ENCODE measurements around the gene DRC7. TPM values are rescaled to one million over a fixed set of nuclear protein-coding genes. Genes with fewer than 3 reads are reported as not detected.

The DRC7 gene
- polyA plus RNA-seq, 1 donor (not counting 4 experiments of a cell fraction or from before 2014, with no cell fraction given), result not detected

- TF ChIP-seq CTCF (optimal IDR thresholded peaks at IDR 0.05 in 1 of 3, IDR thresholded peaks at IDR 0.05 in 1 of 3, conservative IDR thresholded peaks at IDR 0.05 in 1 of 3; ENCODE audit: extremely low read depth in 1 of 3, insufficient read depth in 2 of 3, low read length in 3 of 3) (no peak), EZH2 (IDR thresholded peaks at IDR 0.05; ENCODE audit: low read length) (no peak)
- dilution Hi-C loops (cut with MboI; ENCODE audit: extremely low pct_ligation_motif_present, low sequenced_read_pairs), result no loop called here
These were observed 14.7 kb upstream of the DRC7 start for GRCh38 chr16:57679767-57680482.

GRCh38 chr16:57680842-57681375 lies 13.7 kb upstream of the DRC7 start:
- Histone ChIP-seq H3K9me1 (ENCODE audit: control insufficient read depth, extremely low read depth, insufficient read depth, low read length) (no peaks in the 10 kb centered on the region), H3K4me3 (ENCODE audit: control insufficient read depth in 2 of 3, extremely low read depth in 1 of 3, insufficient read depth in 2 of 3, low read depth in 1 of 3, low read length in 3 of 3) (no peak overlapping the region), H3K27me3 (ENCODE audit: control insufficient read depth, extremely low read depth, insufficient read depth, low read length) (no peaks in the 10 kb centered on the region), H3K36me3 (ENCODE audit: control insufficient read depth in 2 of 2, extremely low read depth in 1 of 2, insufficient read depth in 2 of 2, low read length in 2 of 2) (no peaks in the 10 kb centered on the region), H3K9ac (ENCODE audit: control insufficient read depth, extremely low read depth, insufficient read depth, low read length) (no peak overlapping the region), H3K27ac (ENCODE audit: control insufficient read depth, insufficient read depth, low read length) (no peak overlapping the region), H3K4me2 (ENCODE audit: control insufficient read depth, extremely low read depth, insufficient read depth, low read depth, low read length) (no peak overlapping the region), H3K9me3 (ENCODE audit: control insufficient read depth, low read depth, low read length) (no peaks in the 10 kb centered on the region), H3K4me1 (ENCODE audit: control insufficient read depth, extremely low read depth, insufficient read depth, low read length) (no peaks in the 10 kb centered on the region), H4K20me1 (ENCODE audit: control insufficient read depth, extremely low read depth, insufficient read depth, low read length) (no peaks in the 10 kb centered on the region), H2AFZ (ENCODE audit: control insufficient read depth, low read length) (no peak overlapping the region), H3K79me2 (ENCODE audit: control insufficient read depth, insufficient read depth, low read length) (no peaks in the 10 kb centered on the region)
- no peak for DNase-seq (ENCODE audit: low read depth, low spot score)
- FAIRE-seq, result no peak
- dilution Hi-C loops (cut with MboI; ENCODE audit: extremely low pct_ligation_motif_present, low sequenced_read_pairs), result no loop called here
- no peak for TF ChIP-seq EZH2 (IDR thresholded peaks at IDR 0.05; ENCODE audit: low read length)
- TF ChIP-seq CTCF (optimal IDR thresholded peaks at IDR 0.05 in 1 of 3, IDR thresholded peaks at IDR 0.05 in 1 of 3, conservative IDR thresholded peaks at IDR 0.05 in 1 of 3; ENCODE audit: extremely low read depth in 1 of 3, insufficient read depth in 2 of 3, low read length in 3 of 3), result no peak

More at GRCh38 chr16:57679767-57680482, 14.7 kb upstream of the DRC7 start:
- H3K4me2 ChIP-seq (ENCODE audit: control insufficient read depth, extremely low read depth, insufficient read depth, low read depth, low read length), result no peak overlapping the region
- H3K79me2 ChIP-seq (ENCODE audit: control insufficient read depth, insufficient read depth, low read length), result no peaks in the 10 kb centered on the region
- no peak for FAIRE-seq
- no peaks in the 10 kb centered on the region for H3K27me3 ChIP-seq (ENCODE audit: control insufficient read depth, extremely low read depth, insufficient read depth, low read length)
- no peak overlapping the region for H3K9ac ChIP-seq (ENCODE audit: control insufficient read depth, extremely low read depth, insufficient read depth, low read length)
- H3K4me1 ChIP-seq (ENCODE audit: control insufficient read depth, extremely low read depth, insufficient read depth, low read length), result no peaks in the 10 kb centered on the region
- no peak overlapping the region for H2AFZ ChIP-seq (ENCODE audit: control insufficient read depth, low read length)
- DNase-seq (ENCODE audit: low read depth, low spot score), result no peak
- no peaks in the 10 kb centered on the region for H3K9me1 ChIP-seq (ENCODE audit: control insufficient read depth, extremely low read depth, insufficient read depth, low read length)
- H3K36me3 ChIP-seq (ENCODE audit: control insufficient read depth in 2 of 2, extremely low read depth in 1 of 2, insufficient read depth in 2 of 2, low read length in 2 of 2), result no peaks in the 10 kb centered on the region
- H4K20me1 ChIP-seq (ENCODE audit: control insufficient read depth, extremely low read depth, insufficient read depth, low read length), result no peaks in the 10 kb centered on the region
- H3K4me3 ChIP-seq (ENCODE audit: control insufficient read depth in 2 of 3, extremely low read depth in 1 of 3, insufficient read depth in 2 of 3, low read depth in 1 of 3, low read length in 3 of 3), result no peak overlapping the region
- H3K9me3 ChIP-seq (ENCODE audit: control insufficient read depth, low read depth, low read length), result no peaks in the 10 kb centered on the region
- H3K27ac ChIP-seq (ENCODE audit: control insufficient read depth, insufficient read depth, low read length), result no peak overlapping the region

All from keratinocyte (primary cell).